ENCODE measurements around the gene CLBA1.

DNA sequence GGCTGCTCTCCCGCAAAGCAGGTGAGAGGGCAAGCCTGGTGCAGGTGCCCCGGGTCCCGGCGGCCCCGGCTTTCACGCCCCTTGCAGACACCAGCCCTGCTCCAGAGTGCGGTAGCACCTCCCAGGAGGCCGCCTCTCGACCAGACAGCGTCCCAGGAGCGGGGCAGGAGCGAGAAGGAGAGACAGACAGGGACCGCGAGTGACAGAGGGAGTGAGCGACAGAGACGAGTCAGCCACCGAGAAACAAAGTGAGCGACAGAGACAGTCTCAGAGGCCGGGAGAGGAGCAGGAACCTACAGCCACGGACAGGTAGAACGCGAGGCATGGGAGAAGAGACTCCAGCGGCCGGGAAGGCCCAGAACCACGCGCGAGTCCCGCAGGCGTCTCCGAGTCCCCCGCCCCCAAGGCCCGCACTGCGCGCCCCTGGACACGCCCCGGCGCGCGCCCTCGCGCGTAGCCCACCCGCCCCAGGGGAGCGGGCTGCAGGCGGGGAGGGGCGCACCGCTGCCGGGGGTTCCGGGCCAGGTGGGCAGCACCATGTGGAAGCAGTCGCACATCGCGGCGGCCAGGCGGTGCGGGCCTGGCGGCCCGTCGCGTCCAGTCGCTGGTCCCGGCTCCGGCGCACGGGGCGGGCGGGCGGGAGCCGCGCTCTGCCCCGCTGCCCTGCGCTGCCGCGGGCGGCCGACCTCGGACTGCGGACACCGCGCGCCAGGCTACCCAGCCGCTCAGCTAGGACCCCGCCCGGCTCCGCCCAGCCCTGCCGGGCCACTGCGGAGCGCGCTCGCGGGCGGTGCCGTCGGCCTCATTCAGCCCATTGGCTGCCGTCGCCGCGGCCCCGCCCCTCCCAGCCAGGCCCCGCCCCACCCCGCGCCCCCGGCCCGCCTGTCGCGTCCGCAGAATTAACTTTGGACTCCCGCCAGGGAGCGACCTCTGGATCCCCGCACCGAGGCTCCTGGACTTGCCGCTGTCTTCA, 7.6 kb upstream of the CLBA1 start, which contains the start of gene AHNAK2:
- TF ChIP-seq, protein P1, sequence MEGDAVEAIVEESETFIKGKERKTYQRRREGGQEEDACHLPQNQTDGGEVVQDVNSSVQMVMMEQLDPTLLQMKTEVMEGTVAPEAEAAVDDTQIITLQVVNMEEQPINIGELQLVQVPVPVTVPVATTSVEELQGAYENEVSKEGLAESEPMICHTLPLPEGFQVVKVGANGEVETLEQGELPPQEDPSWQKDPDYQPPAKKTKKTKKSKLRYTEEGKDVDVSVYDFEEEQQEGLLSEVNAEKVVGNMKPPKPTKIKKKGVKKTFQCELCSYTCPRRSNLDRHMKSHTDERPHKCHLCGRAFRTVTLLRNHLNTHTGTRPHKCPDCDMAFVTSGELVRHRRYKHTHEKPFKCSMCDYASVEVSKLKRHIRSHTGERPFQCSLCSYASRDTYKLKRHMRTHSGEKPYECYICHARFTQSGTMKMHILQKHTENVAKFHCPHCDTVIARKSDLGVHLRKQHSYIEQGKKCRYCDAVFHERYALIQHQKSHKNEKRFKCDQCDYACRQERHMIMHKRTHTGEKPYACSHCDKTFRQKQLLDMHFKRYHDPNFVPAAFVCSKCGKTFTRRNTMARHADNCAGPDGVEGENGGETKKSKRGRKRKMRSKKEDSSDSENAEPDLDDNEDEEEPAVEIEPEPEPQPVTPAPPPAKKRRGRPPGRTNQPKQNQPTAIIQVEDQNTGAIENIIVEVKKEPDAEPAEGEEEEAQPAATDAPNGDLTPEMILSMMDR (IDR thresholded peaks at IDR 0.05): no peak
- no peak for TF ChIP-seq POLR2AphosphoS5 (IDR thresholded peaks at IDR 0.05)
- peak in 1 of 2 donors; percentile 33 for TF ChIP-seq POLR2A (IDR thresholded peaks at IDR 0.05)

All from gastroesophageal sphincter (tissue), 3 donors.